ENCODE data around the gene PIWIL1.

DNA sequence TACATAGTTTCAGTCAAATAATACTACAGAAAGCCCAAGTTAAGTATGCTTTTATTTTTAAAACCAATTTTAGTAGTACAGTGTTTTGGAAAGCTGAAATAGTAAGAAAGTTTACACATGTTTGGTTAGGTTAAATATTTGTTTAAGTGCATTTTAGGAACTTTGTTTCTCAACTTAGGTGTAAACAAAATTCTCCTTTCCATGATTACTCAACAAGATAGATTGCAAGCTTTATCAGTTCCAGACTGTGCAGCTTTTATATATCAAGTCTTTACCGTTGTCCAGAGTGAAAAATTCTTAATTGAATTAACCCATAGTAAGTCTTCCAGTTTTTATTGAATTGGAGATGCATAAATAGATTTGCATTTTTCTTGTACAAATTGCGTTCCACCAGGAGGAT lies 45.1 kb downstream of the PIWIL1 start:
- TF ChIP-seq, protein P1, sequence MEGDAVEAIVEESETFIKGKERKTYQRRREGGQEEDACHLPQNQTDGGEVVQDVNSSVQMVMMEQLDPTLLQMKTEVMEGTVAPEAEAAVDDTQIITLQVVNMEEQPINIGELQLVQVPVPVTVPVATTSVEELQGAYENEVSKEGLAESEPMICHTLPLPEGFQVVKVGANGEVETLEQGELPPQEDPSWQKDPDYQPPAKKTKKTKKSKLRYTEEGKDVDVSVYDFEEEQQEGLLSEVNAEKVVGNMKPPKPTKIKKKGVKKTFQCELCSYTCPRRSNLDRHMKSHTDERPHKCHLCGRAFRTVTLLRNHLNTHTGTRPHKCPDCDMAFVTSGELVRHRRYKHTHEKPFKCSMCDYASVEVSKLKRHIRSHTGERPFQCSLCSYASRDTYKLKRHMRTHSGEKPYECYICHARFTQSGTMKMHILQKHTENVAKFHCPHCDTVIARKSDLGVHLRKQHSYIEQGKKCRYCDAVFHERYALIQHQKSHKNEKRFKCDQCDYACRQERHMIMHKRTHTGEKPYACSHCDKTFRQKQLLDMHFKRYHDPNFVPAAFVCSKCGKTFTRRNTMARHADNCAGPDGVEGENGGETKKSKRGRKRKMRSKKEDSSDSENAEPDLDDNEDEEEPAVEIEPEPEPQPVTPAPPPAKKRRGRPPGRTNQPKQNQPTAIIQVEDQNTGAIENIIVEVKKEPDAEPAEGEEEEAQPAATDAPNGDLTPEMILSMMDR (IDR thresholded peaks at IDR 0.05 in 8 of 11, conservative IDR thresholded peaks at IDR 0.05 in 3 of 11) = no peak
- no peak for TF ChIP-seq POLR2A (IDR thresholded peaks at IDR 0.05)

Data from spleen (tissue), 7 donors.